Neural progenitor cell (in vitro differentiated cells): Measurements from ENCODE around the gene AMN1.

ENCODE experiments used
- CTCF ChIP-seq: fragments of 200-600 bp; sonication (generic); IDR thresholded peaks from 2 replicates; pipeline ENCODE4 v1.5.1; 2017; ENCODE audit warnings: antibody characterized with exemption, mild to moderate bottlenecking
- EZH2 ChIP-seq: fragments of 200-600 bp; sonication (generic); IDR thresholded peaks from 2 replicates; pipeline ENCODE4 v1.6.1; 2017; ENCODE audit warnings: antibody characterized with exemption, mild to moderate bottlenecking, moderate library complexity
- EZH2phosphoT487 ChIP-seq: fragments of 200-600 bp; sonication (generic); IDR thresholded peaks from 2 replicates; pipeline ENCODE4 v1.6.1; 2017; ENCODE audit warnings: antibody characterized with exemption

DNA sequence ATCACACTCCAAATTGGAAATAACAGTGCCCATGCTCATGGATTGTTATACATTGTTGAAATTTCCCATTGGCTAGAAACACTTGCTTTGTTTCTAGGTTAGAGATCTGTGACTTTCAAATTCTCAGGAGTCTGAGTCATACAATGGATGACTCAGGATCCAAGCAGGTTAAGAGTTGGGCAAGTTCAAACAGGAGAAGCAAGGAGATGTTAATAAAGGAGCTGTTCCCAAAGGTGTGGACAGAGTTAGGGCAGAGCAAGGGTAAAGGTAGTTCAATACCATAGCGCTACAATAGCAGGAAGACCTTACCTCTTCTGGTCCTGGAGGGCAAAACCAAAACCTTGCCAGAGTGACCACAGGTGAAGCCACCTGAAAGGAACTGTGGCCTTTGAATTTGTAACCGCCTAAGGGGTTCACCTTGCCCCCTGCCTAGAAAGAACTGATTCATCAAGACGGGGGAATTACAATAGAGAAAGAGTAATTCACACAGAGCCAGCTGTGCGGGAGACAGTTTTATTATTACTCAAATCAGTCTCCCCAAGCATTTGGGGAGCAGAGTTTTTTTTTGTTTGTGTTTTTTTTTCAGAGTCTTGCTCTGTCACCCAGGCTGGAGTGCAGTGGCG is 4.2 kb upstream of the AMN1 start:
- no peak for TF ChIP-seq CTCF
- no peak for TF ChIP-seq EZH2
- no peak for TF ChIP-seq EZH2phosphoT487
